Peyer's patch (tissue), 4 donors: Measurements from ENCODE around the gene PRSS16.

Experiments used
- CTCF ChIP-seq, 6 experiments: fragments of 450-650 bp in 4 of 6; fragments of 200-600 bp in 2 of 6; sonication (generic) in 1 of 6; IDR thresholded peaks; one replicate each; pipeline ENCODE4 v1.5.1; 2017 to 2019; ENCODE audit warnings: antibody characterized with exemption in 6 of 6, mild to moderate bottlenecking in 3 of 6, moderate library complexity in 1 of 6
- POLR2A ChIP-seq, 2 donors: fragments of 450-650 bp; IDR thresholded peaks; one replicate each; pipeline ENCODE4 v1.5.1; 2017; ENCODE audit warnings: antibody characterized with exemption in 2 of 2, mild to moderate bottlenecking in 2 of 2, moderate library complexity in 2 of 2

GRCh38 chr6:27251112-27251605, 3.7 kb downstream of the PRSS16 start:
- TF ChIP-seq CTCF (IDR thresholded peaks at IDR 0.05) (no peak), POLR2A (IDR thresholded peaks at IDR 0.05) (no peak)
